ENCODE results near the gene ITGA8. TPM values are rescaled to one million over a fixed set of nuclear protein-coding genes. Genes with fewer than 3 reads are reported as not detected.
A peak's percentile ranks its signal among the peaks of the same experiment; 100 is the strongest.
"Not testable (repeated sequence)": the region's sequence is repeated elsewhere in the genome, so short reads cannot be mapped to it uniquely, and the experiment has no call there.

Gene ITGA8
- total and polyA plus RNA-seq, 10 donors: 1.7 to 60.3 (median 32.9) TPM

DNA sequence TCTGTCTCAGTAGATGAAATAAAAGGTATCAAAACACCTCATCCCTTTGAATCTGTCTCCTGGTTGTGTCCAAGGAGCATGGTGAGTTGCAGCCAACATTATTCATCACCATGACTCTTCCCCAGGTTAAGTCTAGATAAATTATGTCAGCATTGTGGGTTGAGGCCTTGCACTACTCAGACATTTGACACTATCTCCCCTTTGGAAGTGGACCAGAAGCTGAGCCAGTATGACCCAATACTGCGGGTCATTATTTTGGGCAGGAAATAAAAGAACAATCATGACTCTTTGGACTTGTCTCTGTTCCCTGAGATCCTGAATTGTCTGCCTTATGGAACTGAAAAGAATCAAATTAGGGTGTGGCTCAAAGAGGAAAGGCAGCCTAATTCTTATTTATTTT is 180.5 kb downstream of the ITGA8 start:
- no peaks in the 10 kb centered on the region for H3K27me3 ChIP-seq (replicated peaks in 1 of 7)
- TF ChIP-seq POLR2A (IDR thresholded peaks at IDR 0.05) (no peak), POLR2AphosphoS5 (IDR thresholded peaks at IDR 0.05) (no peak)
- TF ChIP-seq, protein P1, sequence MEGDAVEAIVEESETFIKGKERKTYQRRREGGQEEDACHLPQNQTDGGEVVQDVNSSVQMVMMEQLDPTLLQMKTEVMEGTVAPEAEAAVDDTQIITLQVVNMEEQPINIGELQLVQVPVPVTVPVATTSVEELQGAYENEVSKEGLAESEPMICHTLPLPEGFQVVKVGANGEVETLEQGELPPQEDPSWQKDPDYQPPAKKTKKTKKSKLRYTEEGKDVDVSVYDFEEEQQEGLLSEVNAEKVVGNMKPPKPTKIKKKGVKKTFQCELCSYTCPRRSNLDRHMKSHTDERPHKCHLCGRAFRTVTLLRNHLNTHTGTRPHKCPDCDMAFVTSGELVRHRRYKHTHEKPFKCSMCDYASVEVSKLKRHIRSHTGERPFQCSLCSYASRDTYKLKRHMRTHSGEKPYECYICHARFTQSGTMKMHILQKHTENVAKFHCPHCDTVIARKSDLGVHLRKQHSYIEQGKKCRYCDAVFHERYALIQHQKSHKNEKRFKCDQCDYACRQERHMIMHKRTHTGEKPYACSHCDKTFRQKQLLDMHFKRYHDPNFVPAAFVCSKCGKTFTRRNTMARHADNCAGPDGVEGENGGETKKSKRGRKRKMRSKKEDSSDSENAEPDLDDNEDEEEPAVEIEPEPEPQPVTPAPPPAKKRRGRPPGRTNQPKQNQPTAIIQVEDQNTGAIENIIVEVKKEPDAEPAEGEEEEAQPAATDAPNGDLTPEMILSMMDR (IDR thresholded peaks at IDR 0.05 in 8 of 11, conservative IDR thresholded peaks at IDR 0.05 in 3 of 11): no peak
- no peak overlapping the region for H3K4me3 ChIP-seq
- no peak overlapping the region for H3K27ac ChIP-seq
- WGBS, 5 donors: 58 to 92% (median 84%) methylated on average over 1 of the region's 1 CpG
- no peaks in the 10 kb centered on the region for H3K4me1 ChIP-seq
- no peak for DNase-seq
- peaks cover 0 to 4% (median 0%) of the 10 kb centered on the region in 8 donors for H3K9me3 ChIP-seq
- no peaks in the 10 kb centered on the region for H3K36me3 ChIP-seq
- intact Hi-C loops (cut with DNase I; ENCODE audit: low total_unique reads): no loop called here

DNA sequence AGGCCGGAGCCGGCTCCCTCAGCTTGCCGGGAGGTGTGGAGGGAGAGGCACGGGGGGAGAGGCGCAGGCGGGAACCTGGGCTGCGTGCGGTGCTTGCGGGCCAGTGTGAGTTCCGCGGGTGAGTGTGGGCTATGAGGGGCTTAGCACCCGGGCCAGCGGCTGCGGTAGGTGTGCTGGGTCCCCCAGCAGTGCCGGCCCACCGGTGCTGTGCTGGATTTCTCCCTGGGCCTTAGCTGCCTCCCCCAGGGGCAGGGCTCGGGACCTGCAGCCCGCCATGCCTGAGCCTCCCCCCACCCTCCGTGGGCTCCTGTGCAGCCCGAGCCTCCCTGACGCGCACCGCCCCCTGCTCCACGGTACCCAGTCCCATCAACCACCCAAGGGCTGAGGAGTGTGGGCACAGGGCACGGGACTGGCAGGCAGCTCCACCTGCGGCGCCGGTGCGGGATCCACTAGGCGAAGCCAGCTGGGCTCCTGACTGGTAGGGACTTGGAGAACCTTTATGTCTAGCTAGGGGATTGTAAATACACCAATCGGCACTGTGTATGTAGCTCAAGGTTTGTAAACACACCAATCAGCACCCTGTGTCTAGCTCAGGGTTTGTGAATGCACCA is 184.7 kb downstream of the ITGA8 start:
- H3K27ac ChIP-seq; intact Hi-C loops (cut with DNase I; ENCODE audit: low total_unique reads); DNase-seq: not testable (repeated sequence)

GRCh38 chr10:15531927-15532722 is 187.6 kb downstream of the ITGA8 start:
- 81 to 96% (median 90%) methylated on average over 13 of the region's 13 CpGs for WGBS, 5 donors
- intact Hi-C loops (cut with DNase I; ENCODE audit: low total_unique reads): no loop called here

More for the DNA sequence above, 184.7 kb downstream of the ITGA8 start:
- not testable (repeated sequence) for H3K4me3 ChIP-seq; H3K27me3 ChIP-seq (replicated peaks in 1 of 7); H3K4me1 ChIP-seq; H3K9me3 ChIP-seq; H3K36me3 ChIP-seq
- WGBS, 5 donors: 92 to 99% (median 96%) methylated on average over 10 to 31 of the region's 31 CpGs

DNA sequence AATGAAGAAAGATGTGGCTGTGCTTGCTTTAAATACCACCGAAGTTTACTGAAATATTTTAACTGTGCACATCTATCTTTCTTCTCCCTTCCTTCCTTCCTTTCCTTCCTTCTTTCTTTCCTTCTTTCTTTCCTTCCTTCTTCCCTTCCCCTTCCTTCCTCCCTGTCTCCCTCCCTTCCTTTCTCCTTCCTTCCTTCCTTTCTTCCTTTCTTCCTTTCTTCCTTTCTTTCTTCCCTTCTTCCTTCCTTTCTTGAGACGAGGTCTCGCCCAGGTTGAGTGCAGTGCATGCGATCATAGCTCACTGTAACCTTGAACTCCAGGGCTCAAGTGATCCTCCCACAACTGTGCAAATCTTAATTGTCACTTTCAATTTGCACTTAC is 190.9 kb downstream of the ITGA8 start:
- DNase-seq: no peak
- TF ChIP-seq POLR2A (IDR thresholded peaks at IDR 0.05) (no peak), POLR2AphosphoS5 (IDR thresholded peaks at IDR 0.05) (no peak)
- TF ChIP-seq, protein P1 (IDR thresholded peaks at IDR 0.05 in 8 of 11, conservative IDR thresholded peaks at IDR 0.05 in 3 of 11): no peak
- H3K27ac ChIP-seq: peak overlapping the region in 1 of 8 donors; percentile 2
- no peaks in the 10 kb centered on the region for H3K36me3 ChIP-seq
- 57 to 66% (median 65%) methylated on average over 4 of the region's 4 CpGs for WGBS, 5 donors
- H3K27me3 ChIP-seq (replicated peaks in 1 of 7): no peaks in the 10 kb centered on the region
- no peaks in the 10 kb centered on the region for H3K9me3 ChIP-seq
- no peaks in the 10 kb centered on the region for H3K4me1 ChIP-seq
- H3K4me3 ChIP-seq: no peak overlapping the region
- intact Hi-C loops (cut with DNase I; ENCODE audit: low total_unique reads): no loop called here

More at GRCh38 chr10:15531927-15532722, 187.6 kb downstream of the ITGA8 start:
- no peaks in the 10 kb centered on the region for H3K36me3 ChIP-seq
- H3K4me3 ChIP-seq: no peak overlapping the region
- no peak for DNase-seq
- H3K9me3 ChIP-seq: no peaks in the 10 kb centered on the region
- H3K27me3 ChIP-seq (replicated peaks in 1 of 7): no peaks in the 10 kb centered on the region
- H3K27ac ChIP-seq: no peak overlapping the region
- H3K4me1 ChIP-seq: no peaks in the 10 kb centered on the region
- TF ChIP-seq, protein P1 (IDR thresholded peaks at IDR 0.05 in 8 of 11, conservative IDR thresholded peaks at IDR 0.05 in 3 of 11): no peak
- TF ChIP-seq POLR2AphosphoS5 (IDR thresholded peaks at IDR 0.05) (no peak), POLR2A (IDR thresholded peaks at IDR 0.05) (no peak)

All from spleen (tissue), 11 donors.